ENCODE data around the gene SFXN5.

Gene SFXN5

GRCh38 chr2:73020306-73020656, 51.2 kb downstream of the SFXN5 start:
- TF ChIP-seq TAF1 (IDR thresholded peaks at IDR 0.05; ENCODE audit: borderline replicate concordance, insufficient read depth, low read length) = no peak
- TF ChIP-seq FOXP2 (optimal IDR thresholded peaks at IDR 0.05; ENCODE audit: borderline replicate concordance, extremely low read depth, extremely low read length, insufficient read depth) = no peak
- TF ChIP-seq POLR2AphosphoS5 (IDR thresholded peaks at IDR 0.05; ENCODE audit: low read depth, low read length) = no peak
- no peak for TF ChIP-seq REST (IDR thresholded peaks at IDR 0.05; ENCODE audit: insufficient read depth in 1 of 2, low read depth in 2 of 2, low read length in 2 of 2)
- no peak for TF ChIP-seq SIN3A (IDR thresholded peaks at IDR 0.05; ENCODE audit: borderline replicate concordance, insufficient read depth, low read length)

- TF ChIP-seq POLR2AphosphoS5 (IDR thresholded peaks at IDR 0.05; ENCODE audit: low read depth, low read length) (no peak), TAF1 (IDR thresholded peaks at IDR 0.05; ENCODE audit: borderline replicate concordance, insufficient read depth, low read length) (no peak), FOXP2 (optimal IDR thresholded peaks at IDR 0.05; ENCODE audit: borderline replicate concordance, extremely low read depth, extremely low read length, insufficient read depth) (no peak), REST (IDR thresholded peaks at IDR 0.05; ENCODE audit: insufficient read depth in 1 of 2, low read depth in 2 of 2, low read length in 2 of 2) (no peak), SIN3A (IDR thresholded peaks at IDR 0.05; ENCODE audit: borderline replicate concordance, insufficient read depth, low read length) (no peak)
Observed at GRCh38 chr2:73018188-73018825, 53.2 kb downstream of the SFXN5 start.

GRCh38 chr2:73013936-73014335, 57.6 kb downstream of the SFXN5 start:
- TF ChIP-seq POLR2AphosphoS5 (IDR thresholded peaks at IDR 0.05; ENCODE audit: low read depth, low read length) = no peak

GRCh38 chr2:73009177-73009839, 62.2 kb downstream of the SFXN5 start:
- no peak for TF ChIP-seq POLR2AphosphoS5 (IDR thresholded peaks at IDR 0.05; ENCODE audit: low read depth, low read length)

GRCh38 chr2:73008766-73009135, 62.8 kb downstream of the SFXN5 start:
- TF ChIP-seq FOXP2 (optimal IDR thresholded peaks at IDR 0.05; ENCODE audit: borderline replicate concordance, extremely low read depth, extremely low read length, insufficient read depth) (no peak), TAF1 (IDR thresholded peaks at IDR 0.05; ENCODE audit: borderline replicate concordance, insufficient read depth, low read length) (no peak), SIN3A (IDR thresholded peaks at IDR 0.05; ENCODE audit: borderline replicate concordance, insufficient read depth, low read length) (no peak), REST (IDR thresholded peaks at IDR 0.05; ENCODE audit: insufficient read depth in 1 of 2, low read depth in 2 of 2, low read length in 2 of 2) (no peak), POLR2AphosphoS5 (IDR thresholded peaks at IDR 0.05; ENCODE audit: low read depth, low read length) (no peak)

GRCh38 chr2:73007991-73008765, 63.3 kb downstream of the SFXN5 start:
- TF ChIP-seq POLR2AphosphoS5 (IDR thresholded peaks at IDR 0.05; ENCODE audit: low read depth, low read length) = no peak
- no peak for TF ChIP-seq TAF1 (IDR thresholded peaks at IDR 0.05; ENCODE audit: borderline replicate concordance, insufficient read depth, low read length)

Data from PFSK-1 (cell line).